CD4-positive, CD25-positive, alpha-beta regulatory T cell (primary cell): Measurements from ENCODE around the gene SNX8. TPM values are rescaled to one million over a fixed set of nuclear protein-coding genes. Genes with fewer than 3 reads are reported as not detected.

ENCODE experiments used
- ATAC-seq, 2 donors: fragments of 150-1000 bp; cut with Tn5 transposase; one replicate each; pipeline ENCODE4 v1.10.0; 2021; ENCODE audit warnings: low read depth in 2 of 2, moderate number of reproducible peaks in 2 of 2, moderate library complexity in 1 of 2
- DNase-seq, 3 donors: peaks; one replicate each; pipeline versions ENCODE4 v3.0.0 to v3.0.0-alpha.2; 2012 to 2022; ENCODE audit warnings: mixed read lengths in 1 of 3
- H3K27ac ChIP-seq: one replicate; pipeline ENCODE4 v1.7.0; 2013; ENCODE audit warnings: mild to moderate bottlenecking, low read length; ENCODE audit not compliant: insufficient read depth, poor library complexity, severe bottlenecking
- H3K27me3 ChIP-seq: one replicate; pipeline ENCODE4 v1.7.0; 2013; ENCODE audit warnings: low read length; ENCODE audit not compliant: control insufficient read depth, insufficient read depth
- H3K36me3 ChIP-seq: one replicate; pipeline ENCODE4 v1.7.0; 2013; ENCODE audit warnings: mild to moderate bottlenecking, low read length, moderate library complexity; ENCODE audit not compliant: control insufficient read depth, insufficient read depth
- H3K4me1 ChIP-seq: 2 replicates; pipeline ENCODE4 v1.7.0; 2013; ENCODE audit warnings: mild to moderate bottlenecking, low read length; ENCODE audit not compliant: insufficient read depth, control insufficient read depth, poor library complexity, severe bottlenecking
- H3K4me3 ChIP-seq: one replicate; pipeline ENCODE4 v1.7.0; 2013; ENCODE audit warnings: low read depth, mild to moderate bottlenecking, low read length, moderate library complexity
- H3K9me3 ChIP-seq, 2 experiments: 1 replicate in 1 of 2; 2 replicates in 1 of 2; pipeline ENCODE4 v1.7.0; 2013; ENCODE audit warnings: low read length in 2 of 2, mild to moderate bottlenecking in 1 of 2, moderate library complexity in 1 of 2; ENCODE audit not compliant: control insufficient read depth in 2 of 2
- H3K27ac Mint-ChIP-seq, 3 donors: one replicate each; pipeline ENCODE4 v1.8.0; 2020 to 2022; ENCODE audit warnings: mild to moderate bottlenecking in 3 of 3, mixed read lengths in 3 of 3, moderate library complexity in 2 of 3
- H3K27me3 Mint-ChIP-seq: one replicate; pipeline ENCODE4 v1.8.0; 2022; ENCODE audit warnings: mild to moderate bottlenecking, mixed read lengths
- H3K36me3 Mint-ChIP-seq: one replicate; pipeline ENCODE4 v1.8.0; 2020; ENCODE audit warnings: mixed read lengths
- H3K4me1 Mint-ChIP-seq, 4 donors: one replicate each; pipeline ENCODE4 v1.8.0; 2020 to 2022; ENCODE audit warnings: mixed read lengths in 4 of 4, mild to moderate bottlenecking in 1 of 4
- H3K4me3 Mint-ChIP-seq, 4 donors: one replicate each; pipeline ENCODE4 v1.8.0; 2020 to 2022; ENCODE audit warnings: mild to moderate bottlenecking in 4 of 4, mixed read lengths in 4 of 4, moderate library complexity in 3 of 4
- H3K9me3 Mint-ChIP-seq, 7 donors: one replicate each; pipeline ENCODE4 v1.8.0; 2020 to 2022; ENCODE audit warnings: mixed read lengths in 7 of 7, mild to moderate bottlenecking in 3 of 7, moderate library complexity in 2 of 7
- polyA plus RNA-seq, 4 donors: library from polyadenylated mRNA; unstranded; fragments of 300-500 nt; fragmentation: Illumina TruSeq; gene quantifications; one replicate each; pipeline ENCODE4 v1.2.3, GENCODE V29; 2021
- total RNA-seq: library from RNA; stranded (reverse); gene quantifications from one replicate; pipeline ENCODE4 v1.2.3, GENCODE V29; 2022

The SNX8 gene
- total and polyA plus RNA-seq, 5 donors from 2014 or later = 5.7 to 14.5 (median 9.5) TPM

GRCh38 chr7:2253525-2254244 is 60.6 kb downstream of the SNX8 start:
- no peak for DNase-seq
- Histone ChIP-seq H3K9me3 (no peaks in the 10 kb centered on the region), H3K27ac (no peak overlapping the region), H3K4me3 (no peak overlapping the region), H3K27me3 (no peaks in the 10 kb centered on the region), H3K4me1 (peaks cover 5% of the 10 kb centered on the region), H3K36me3 (no peaks in the 10 kb centered on the region)
- Mint-ChIP-seq H3K9me3 (no peaks in the 10 kb centered on the region), H3K27ac (no peak overlapping the region), H3K4me1 (peaks cover 0 to 16% (median 5%) of the 10 kb centered on the region in 4 donors), H3K4me3 (no peak overlapping the region), H3K27me3 (no peaks in the 10 kb centered on the region), H3K36me3 (peaks cover 3% of the 10 kb centered on the region)
- ATAC-seq = no peak

- Histone ChIP-seq H3K9me3 (no peaks in the 10 kb centered on the region), H3K4me3 (no peak overlapping the region), H3K4me1 (peaks cover 5% of the 10 kb centered on the region), H3K27me3 (no peaks in the 10 kb centered on the region), H3K36me3 (no peaks in the 10 kb centered on the region), H3K27ac (no peak overlapping the region)
- Mint-ChIP-seq H3K27ac (peak overlapping the region in 1 of 3 donors; percentile 51), H3K4me3 (no peak overlapping the region), H3K27me3 (no peaks in the 10 kb centered on the region), H3K36me3 (peaks cover 3% of the 10 kb centered on the region), H3K4me1 (peaks cover 0 to 18% (median 5%) of the 10 kb centered on the region in 4 donors), H3K9me3 (no peaks in the 10 kb centered on the region)
- DNase-seq = no peak
- ATAC-seq = no peak
Measured at GRCh38 chr7:2253021-2253420, 61.2 kb downstream of the SNX8 start.

- H3K9me3 ChIP-seq = no peaks in the 10 kb centered on the region
- no peak overlapping the region for H3K4me3 Mint-ChIP-seq
- H3K27ac ChIP-seq = no peak overlapping the region
- peak in 1 of 3 donors; percentile 34 for DNase-seq
- H3K27me3 Mint-ChIP-seq = no peaks in the 10 kb centered on the region
- H3K9me3 Mint-ChIP-seq = no peaks in the 10 kb centered on the region
- no peak overlapping the region for H3K4me3 ChIP-seq
- peaks cover 0 to 20% (median 5%) of the 10 kb centered on the region in 4 donors for H3K4me1 Mint-ChIP-seq
- peak overlapping the region in 1 of 3 donors; percentile 49 for H3K27ac Mint-ChIP-seq
- H3K36me3 ChIP-seq = no peaks in the 10 kb centered on the region
- ATAC-seq = peak; percentile 45 to 48
- peaks cover 5% of the 10 kb centered on the region for H3K4me1 ChIP-seq
- H3K27me3 ChIP-seq = no peaks in the 10 kb centered on the region
- peaks cover 3% of the 10 kb centered on the region for H3K36me3 Mint-ChIP-seq
Measured at GRCh38 chr7:2251841-2252771, 62.1 kb downstream of the SNX8 start.

GRCh38 chr7:2251381-2251780 is 62.9 kb downstream of the SNX8 start:
- Mint-ChIP-seq H3K9me3 (no peaks in the 10 kb centered on the region), H3K4me1 (peaks cover 0 to 20% (median 5%) of the 10 kb centered on the region in 4 donors), H3K27me3 (no peaks in the 10 kb centered on the region), H3K4me3 (no peak overlapping the region), H3K27ac (peak overlapping the region in 1 of 3 donors; percentile 49), H3K36me3 (peaks cover under 1% of the 10 kb centered on the region)
- peaks cover 5% of the 10 kb centered on the region for H3K4me1 ChIP-seq
- no peaks in the 10 kb centered on the region for H3K36me3 ChIP-seq
- no peak overlapping the region for H3K4me3 ChIP-seq
- H3K9me3 ChIP-seq = no peaks in the 10 kb centered on the region
- ATAC-seq (no peak), DNase-seq (no peak)
- no peaks in the 10 kb centered on the region for H3K27me3 ChIP-seq
- no peak overlapping the region for H3K27ac ChIP-seq

GRCh38 chr7:2249744-2250323 is 64.4 kb downstream of the SNX8 start:
- H3K27ac Mint-ChIP-seq = no peak overlapping the region
- H3K4me1 Mint-ChIP-seq = peaks cover 0 to 26% (median 9%) of the 10 kb centered on the region in 4 donors
- H3K27me3 Mint-ChIP-seq = no peaks in the 10 kb centered on the region
- no peak for ATAC-seq
- Histone ChIP-seq H3K27me3 (no peaks in the 10 kb centered on the region), H3K27ac (no peak overlapping the region), H3K4me1 (peaks cover 5% of the 10 kb centered on the region), H3K36me3 (no peaks in the 10 kb centered on the region), H3K9me3 (no peaks in the 10 kb centered on the region), H3K4me3 (no peak overlapping the region)
- DNase-seq = no peak
- H3K9me3 Mint-ChIP-seq = peaks cover 0 to 1% (median 0%) of the 10 kb centered on the region in 7 donors
- no peaks in the 10 kb centered on the region for H3K36me3 Mint-ChIP-seq
- H3K4me3 Mint-ChIP-seq = no peak overlapping the region

GRCh38 chr7:2248984-2249694 is 65.1 kb downstream of the SNX8 start:
- no peak overlapping the region for H3K4me3 ChIP-seq
- no peaks in the 10 kb centered on the region for H3K36me3 Mint-ChIP-seq
- peak overlapping the region in 2 of 3 donors; percentile 41 to 83 for H3K27ac Mint-ChIP-seq
- ATAC-seq = peak in 1 of 2 donors; percentile 36
- H3K4me3 Mint-ChIP-seq = peak overlapping the region in 1 of 4 donors; percentile 54
- no peaks in the 10 kb centered on the region for H3K27me3 Mint-ChIP-seq
- H3K4me1 ChIP-seq = peaks cover 5% of the 10 kb centered on the region
- H3K9me3 Mint-ChIP-seq = peaks cover 0 to 1% (median 0%) of the 10 kb centered on the region in 7 donors
- no peak for DNase-seq
- H3K4me1 Mint-ChIP-seq = peaks cover 0 to 25% (median 9%) of the 10 kb centered on the region in 4 donors
- H3K9me3 ChIP-seq = no peaks in the 10 kb centered on the region
- H3K27ac ChIP-seq = no peak overlapping the region
- no peaks in the 10 kb centered on the region for H3K27me3 ChIP-seq
- H3K36me3 ChIP-seq = no peaks in the 10 kb centered on the region
